Measurements from ENCODE around the gene SCNN1A. TPM values are rescaled to one million over a fixed set of nuclear protein-coding genes. Genes with fewer than 3 reads are reported as not detected.
A peak's percentile ranks its signal among the peaks of the same experiment; 100 is the strongest.

SCNN1A gene
- total RNA-seq, 1 experiment from 2014 or later = 111 TPM

GRCh38 chr12:6311822-6312528 lies 63.4 kb downstream of the SCNN1A start:
- H3K79me2 ChIP-seq (ENCODE audit: insufficient read depth, low read length) = no peaks in the 10 kb centered on the region
- H2BK20ac ChIP-seq (ENCODE audit: low read depth, low read length, poor library complexity, severe bottlenecking) = no peak overlapping the region
- H3K9me3 ChIP-seq (ENCODE audit: control insufficient read depth, low read depth, low read length) = no peaks in the 10 kb centered on the region
- peaks cover 22% of the 10 kb centered on the region for H3K27me3 Mint-ChIP-seq (ENCODE audit: low read depth)
- H3T11ph ChIP-seq (ENCODE audit: low read length) = no peak overlapping the region
- H3K4me1 ChIP-seq (ENCODE audit: insufficient read depth, low read length) = peaks cover 3% of the 10 kb centered on the region; the same call in 1 of the 2 replicates
- no CpG with 5 or more reads among the region's 8 CpGs for WGBS (ENCODE audit: extremely low coverage, insufficient read length, low lambda C conversion rate)
- H3K9me3 Mint-ChIP-seq = no peaks in the 10 kb centered on the region
- no peak overlapping the region for H3K4ac ChIP-seq (ENCODE audit: low read depth, low read length)
- no peak overlapping the region for H3K14ac ChIP-seq (ENCODE audit: insufficient read depth, low read length)
- no peak overlapping the region for H3K23ac ChIP-seq (ENCODE audit: insufficient read length, low read depth, low read length)
- peaks cover 24 to 38% of the 10 kb centered on the region in 2 experiments for H3K4me1 Mint-ChIP-seq
- peaks cover 14 to 30% (median 23%) of the 10 kb centered on the region in 3 experiments; a peak in 6 of 7 replicates for H3K36me3 Mint-ChIP-seq (ENCODE audit: insufficient read depth in 1 of 3, low read depth in 3 of 3)
- no peak overlapping the region for H2BK5ac ChIP-seq (ENCODE audit: insufficient read length, low read length)
- no peak overlapping the region for H3K4me2 ChIP-seq (ENCODE audit: insufficient read depth, insufficient read length, low read length)
- no peak overlapping the region for H2BK120ac ChIP-seq (ENCODE audit: low read depth, low read length, poor library complexity, severe bottlenecking)
- no peak overlapping the region for H3K56ac ChIP-seq (ENCODE audit: insufficient read length, low read depth, low read length)
- H3K27me3 ChIP-seq (ENCODE audit: insufficient read depth, low read length) = no peaks in the 10 kb centered on the region
- H4K20me1 ChIP-seq (ENCODE audit: control insufficient read depth, insufficient read depth, insufficient read length) = no peaks in the 10 kb centered on the region
- no peak overlapping the region for H4K5ac ChIP-seq (ENCODE audit: insufficient read length, low read depth, low read length)
- H2BK12ac ChIP-seq (ENCODE audit: insufficient read length, low read depth, low read length) = no peak overlapping the region
- no peak overlapping the region for H3K9ac ChIP-seq (ENCODE audit: extremely low read depth, insufficient read length, low read length)
- H2AFZ ChIP-seq (ENCODE audit: low read length) = no peak overlapping the region
- no peaks in the 10 kb centered on the region for H3K79me1 ChIP-seq (ENCODE audit: insufficient read depth, low read depth, low read length, poor library complexity, severe bottlenecking)
- no peak overlapping the region for H3K27ac Mint-ChIP-seq
- H2BK15ac ChIP-seq (ENCODE audit: low read depth, low read length) = no peak overlapping the region
- no peak for DNase-seq
- no peak for TF ChIP-seq CTCF (conservative IDR thresholded peaks at IDR 0.05)
- no peak overlapping the region for H3K27ac ChIP-seq (ENCODE audit: insufficient read length, low read depth, low read length)
- no peak overlapping the region for H2AK5ac ChIP-seq (ENCODE audit: insufficient read length, low read length)
- peaks cover 5% of the 10 kb centered on the region for H3K23me2 ChIP-seq (ENCODE audit: insufficient read length, low read depth, low read length, poor library complexity, severe bottlenecking)
- H3K18ac ChIP-seq (ENCODE audit: insufficient read length, low read depth, low read length) = no peak overlapping the region
- no peak overlapping the region for H4K8ac ChIP-seq (replicated peaks; ENCODE audit: insufficient read length, low read depth, low read length)
- no peak overlapping the region for H4K91ac ChIP-seq (ENCODE audit: insufficient read length, low read depth, low read length)
- H3K4me3 Mint-ChIP-seq = peak overlapping the region in 1 of 2 experiments; percentile 35; a peak in 1 of 5 replicates

All from H9 (cell line).